ENCODE results near the gene BCAS3.

The BCAS3 gene

DNA sequence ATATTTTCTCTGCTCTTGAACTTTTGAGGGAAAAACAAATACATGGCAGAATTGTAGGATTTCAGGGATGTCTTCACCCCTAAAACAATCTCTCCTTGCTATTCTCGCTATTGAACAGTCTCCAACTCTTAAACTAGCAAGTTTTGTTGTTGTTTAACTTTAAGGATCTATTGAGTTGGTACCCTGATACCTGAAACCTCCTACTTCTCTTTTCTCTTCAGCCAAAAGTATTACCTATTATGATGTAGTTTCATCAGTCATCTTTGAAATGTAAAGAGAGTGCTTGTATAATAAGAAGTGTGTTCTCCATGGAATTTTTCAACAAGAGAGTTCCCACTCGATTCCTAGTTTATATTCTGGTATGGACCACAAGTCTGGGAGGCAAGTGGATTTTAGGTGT, 510.4 kb downstream of the BCAS3 start:
- Histone ChIP-seq H2AFZ (ENCODE audit: low read depth, low read length) (no peak overlapping the region), H3K4me3 (ENCODE audit: low read length) (no peak overlapping the region), H3K27me3 (ENCODE audit: low read depth, low read length) (no peaks in the 10 kb centered on the region), H3K4me2 (ENCODE audit: low read length) (peak overlapping the region; percentile 51), H3K27ac (ENCODE audit: low read length) (no peak overlapping the region), H3K9ac (ENCODE audit: low read length) (no peak overlapping the region), H3K79me2 (ENCODE audit: low read length) (no peaks in the 10 kb centered on the region), H3K9me3 (ENCODE audit: insufficient read depth, low read length) (no peaks in the 10 kb centered on the region), H3K4me1 (ENCODE audit: low read length) (peaks cover 23% of the 10 kb centered on the region), H4K20me1 (ENCODE audit: insufficient read depth, low read length) (no peaks in the 10 kb centered on the region), H3K36me3 (replicated peaks; ENCODE audit: low read depth, low read length) (no peaks in the 10 kb centered on the region)
- TF ChIP-seq EZH2phosphoT487 (IDR thresholded peaks at IDR 0.05; ENCODE audit: low read depth) = no peak
- TF ChIP-seq, protein P1, sequence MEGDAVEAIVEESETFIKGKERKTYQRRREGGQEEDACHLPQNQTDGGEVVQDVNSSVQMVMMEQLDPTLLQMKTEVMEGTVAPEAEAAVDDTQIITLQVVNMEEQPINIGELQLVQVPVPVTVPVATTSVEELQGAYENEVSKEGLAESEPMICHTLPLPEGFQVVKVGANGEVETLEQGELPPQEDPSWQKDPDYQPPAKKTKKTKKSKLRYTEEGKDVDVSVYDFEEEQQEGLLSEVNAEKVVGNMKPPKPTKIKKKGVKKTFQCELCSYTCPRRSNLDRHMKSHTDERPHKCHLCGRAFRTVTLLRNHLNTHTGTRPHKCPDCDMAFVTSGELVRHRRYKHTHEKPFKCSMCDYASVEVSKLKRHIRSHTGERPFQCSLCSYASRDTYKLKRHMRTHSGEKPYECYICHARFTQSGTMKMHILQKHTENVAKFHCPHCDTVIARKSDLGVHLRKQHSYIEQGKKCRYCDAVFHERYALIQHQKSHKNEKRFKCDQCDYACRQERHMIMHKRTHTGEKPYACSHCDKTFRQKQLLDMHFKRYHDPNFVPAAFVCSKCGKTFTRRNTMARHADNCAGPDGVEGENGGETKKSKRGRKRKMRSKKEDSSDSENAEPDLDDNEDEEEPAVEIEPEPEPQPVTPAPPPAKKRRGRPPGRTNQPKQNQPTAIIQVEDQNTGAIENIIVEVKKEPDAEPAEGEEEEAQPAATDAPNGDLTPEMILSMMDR (IDR thresholded peaks at IDR 0.05; ENCODE audit: low read depth, low read length) = no peak

DNA sequence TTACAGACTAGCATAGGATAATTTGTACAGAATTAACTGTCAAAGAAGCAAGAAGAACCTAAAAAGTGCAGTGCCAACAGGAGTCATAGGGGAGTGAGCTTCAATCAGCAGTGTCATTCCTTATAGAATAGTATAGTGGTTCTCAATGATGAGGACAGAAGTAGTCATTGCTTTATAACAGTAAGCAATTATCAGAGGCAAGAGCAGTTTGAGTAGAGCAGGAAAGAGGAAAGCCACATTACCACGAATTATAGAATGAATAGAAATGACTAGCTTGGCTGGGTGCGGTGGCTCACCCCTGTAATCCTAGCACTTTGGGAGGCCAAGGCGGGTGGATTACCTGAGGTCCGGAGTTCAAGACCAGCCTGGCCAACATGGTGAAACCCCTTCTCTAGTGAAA, 512.3 kb downstream of the BCAS3 start:
- Histone ChIP-seq H3K4me3 (ENCODE audit: low read length) (no peak overlapping the region), H3K4me2 (ENCODE audit: low read length) (no peak overlapping the region), H2AFZ (ENCODE audit: low read depth, low read length) (no peak overlapping the region), H3K27me3 (ENCODE audit: low read depth, low read length) (no peaks in the 10 kb centered on the region), H4K20me1 (ENCODE audit: insufficient read depth, low read length) (no peaks in the 10 kb centered on the region), H3K79me2 (ENCODE audit: low read length) (no peaks in the 10 kb centered on the region), H3K9me3 (ENCODE audit: insufficient read depth, low read length) (no peaks in the 10 kb centered on the region), H3K27ac (ENCODE audit: low read length) (no peak overlapping the region), H3K9ac (ENCODE audit: low read length) (no peak overlapping the region), H3K36me3 (replicated peaks; ENCODE audit: low read depth, low read length) (no peaks in the 10 kb centered on the region), H3K4me1 (ENCODE audit: low read length) (peaks cover 23% of the 10 kb centered on the region)
- no peak for TF ChIP-seq EZH2phosphoT487 (IDR thresholded peaks at IDR 0.05; ENCODE audit: low read depth)
- TF ChIP-seq, protein P1 (IDR thresholded peaks at IDR 0.05; ENCODE audit: low read depth, low read length) = no peak

DNA sequence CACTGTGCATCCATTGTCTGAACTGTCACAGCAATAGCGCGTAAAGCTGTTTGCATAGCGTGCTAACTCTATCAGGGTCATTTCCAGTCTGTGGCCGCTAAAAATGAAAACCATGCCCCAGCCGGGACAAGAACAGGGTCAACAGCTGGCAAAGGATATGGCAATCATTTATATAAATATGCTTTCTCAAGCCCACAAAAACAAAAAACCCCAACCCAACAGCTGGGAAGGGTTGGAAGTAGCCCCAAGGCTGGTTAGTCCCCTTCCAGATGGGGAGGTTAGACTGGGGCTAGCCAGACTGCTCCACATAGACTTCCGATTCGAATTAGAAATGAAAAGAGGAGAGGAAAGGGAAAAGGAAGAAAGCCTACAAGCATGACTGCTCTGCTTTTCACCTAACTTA, 518.7 kb downstream of the BCAS3 start:
- no peaks in the 10 kb centered on the region for H4K20me1 ChIP-seq (ENCODE audit: insufficient read depth, low read length)
- no peak overlapping the region for H3K9ac ChIP-seq (ENCODE audit: low read length)
- no peak overlapping the region for H3K4me2 ChIP-seq (ENCODE audit: low read length)
- H3K27me3 ChIP-seq (ENCODE audit: low read depth, low read length) = peaks cover 7% of the 10 kb centered on the region; the same call in 1 of the 2 replicates
- TF ChIP-seq, protein P1 (IDR thresholded peaks at IDR 0.05; ENCODE audit: low read depth, low read length) = no peak
- TF ChIP-seq EZH2phosphoT487 (IDR thresholded peaks at IDR 0.05; ENCODE audit: low read depth) = no peak
- no peak overlapping the region for H3K27ac ChIP-seq (ENCODE audit: low read length)
- H3K4me1 ChIP-seq (ENCODE audit: low read length) = no peaks in the 10 kb centered on the region
- no peak overlapping the region for H2AFZ ChIP-seq (ENCODE audit: low read depth, low read length)
- H3K9me3 ChIP-seq (ENCODE audit: insufficient read depth, low read length) = no peaks in the 10 kb centered on the region
- H3K36me3 ChIP-seq (replicated peaks; ENCODE audit: low read depth, low read length) = no peaks in the 10 kb centered on the region
- H3K79me2 ChIP-seq (ENCODE audit: low read length) = no peaks in the 10 kb centered on the region
- no peak overlapping the region for H3K4me3 ChIP-seq (ENCODE audit: low read length)

DNA sequence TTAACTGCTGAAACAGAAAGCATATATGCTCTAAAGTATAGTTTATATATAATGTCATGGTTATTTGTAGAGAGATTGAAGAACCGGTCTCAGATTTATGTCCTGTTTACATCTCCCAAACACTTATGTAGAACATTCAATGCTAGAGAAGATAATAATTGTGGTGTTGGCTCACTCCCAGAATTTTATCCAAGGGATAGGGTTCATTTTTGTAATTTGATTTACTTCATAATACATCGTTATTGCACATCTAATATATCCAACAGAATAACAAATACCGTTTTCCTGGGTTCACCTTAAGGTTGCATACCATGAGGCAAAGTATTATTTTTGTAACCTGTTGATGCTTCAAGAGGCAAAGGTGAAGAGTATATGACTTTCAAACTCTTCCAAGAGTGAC, 519.1 kb downstream of the BCAS3 start:
- no peak overlapping the region for H3K4me3 ChIP-seq (ENCODE audit: low read length)
- no peaks in the 10 kb centered on the region for H3K36me3 ChIP-seq (replicated peaks; ENCODE audit: low read depth, low read length)
- H3K9me3 ChIP-seq (ENCODE audit: insufficient read depth, low read length) = no peaks in the 10 kb centered on the region
- H3K9ac ChIP-seq (ENCODE audit: low read length) = no peak overlapping the region
- peaks cover 7% of the 10 kb centered on the region; the same call in 1 of the 2 replicates for H3K27me3 ChIP-seq (ENCODE audit: low read depth, low read length)
- TF ChIP-seq, protein P1 (IDR thresholded peaks at IDR 0.05; ENCODE audit: low read depth, low read length) = no peak
- TF ChIP-seq EZH2phosphoT487 (IDR thresholded peaks at IDR 0.05; ENCODE audit: low read depth) = no peak
- no peaks in the 10 kb centered on the region for H3K79me2 ChIP-seq (ENCODE audit: low read length)
- H3K27ac ChIP-seq (ENCODE audit: low read length) = no peak overlapping the region
- H4K20me1 ChIP-seq (ENCODE audit: insufficient read depth, low read length) = no peaks in the 10 kb centered on the region
- H3K4me2 ChIP-seq (ENCODE audit: low read length) = no peak overlapping the region
- no peaks in the 10 kb centered on the region for H3K4me1 ChIP-seq (ENCODE audit: low read length)
- H2AFZ ChIP-seq (ENCODE audit: low read depth, low read length) = no peak overlapping the region

Data from OCI-LY3 (cell line).